HG02642 (cell line): ENCODE results near the gene LTB4R.
"Not testable (repeated sequence)": the region's sequence is repeated elsewhere in the genome, so short reads cannot be mapped to it uniquely, and the experiment has no call there.

Source experiments
- ATAC-seq: cut with Tn5 transposase; IDR thresholded peaks from one replicate; pipeline ENCODE4 v1.9.1; 2021; ENCODE audit warnings: mild to moderate bottlenecking; ENCODE audit not compliant: unreplicated experiment, poor library complexity

The LTB4R gene

GRCh38 chr14:24317141-24317928, 6.0 kb downstream of the LTB4R start:
- no peak for ATAC-seq

- ATAC-seq = no peak
Observed at GRCh38 chr14:24321212-24321975, 10.1 kb downstream of the LTB4R start.

DNA sequence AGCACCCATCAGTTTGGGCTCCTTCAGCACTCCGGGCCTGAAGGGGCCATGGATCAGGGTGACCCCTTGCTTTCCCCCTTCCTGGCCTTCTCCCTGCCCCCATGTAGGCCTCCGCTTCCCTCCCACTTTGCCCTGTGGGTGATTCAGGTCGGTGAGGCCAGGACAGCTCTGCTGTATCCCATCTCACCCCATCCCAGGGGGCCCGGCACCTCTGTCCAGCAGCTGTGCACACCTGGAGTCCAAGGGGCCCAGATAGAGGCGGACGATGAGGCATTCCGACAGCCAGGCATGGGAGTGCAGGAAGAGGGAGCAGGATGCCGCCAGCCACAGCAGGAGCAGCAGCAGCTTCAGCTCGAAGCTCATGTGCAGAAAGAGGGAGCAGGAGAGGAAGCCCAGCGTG, 11.4 kb downstream of the LTB4R start:
- no peak for ATAC-seq

- ATAC-seq = no peak
Observed at GRCh38 chr14:24323341-24323740, 12.0 kb downstream of the LTB4R start.

DNA sequence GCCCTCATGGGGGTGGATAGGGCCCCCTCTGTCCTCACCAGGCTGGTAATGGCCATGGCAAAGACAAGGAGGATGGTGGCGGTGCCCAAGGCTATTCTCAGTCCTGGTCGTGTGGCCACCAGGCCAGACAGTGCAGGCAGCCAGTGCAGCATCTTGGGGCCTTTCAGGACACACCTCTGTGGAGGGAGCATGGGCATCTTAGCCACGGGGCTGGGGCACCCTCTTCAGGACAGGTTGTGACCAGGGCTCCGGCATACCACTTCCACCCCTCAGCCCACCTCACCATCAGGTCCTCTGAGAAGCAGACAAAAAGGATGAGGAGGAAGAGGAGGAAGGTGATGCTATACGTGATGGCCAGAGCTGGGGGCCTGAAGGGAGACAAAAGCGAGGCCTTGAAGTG, 12.7 kb downstream of the LTB4R start:
- no peak for ATAC-seq

DNA sequence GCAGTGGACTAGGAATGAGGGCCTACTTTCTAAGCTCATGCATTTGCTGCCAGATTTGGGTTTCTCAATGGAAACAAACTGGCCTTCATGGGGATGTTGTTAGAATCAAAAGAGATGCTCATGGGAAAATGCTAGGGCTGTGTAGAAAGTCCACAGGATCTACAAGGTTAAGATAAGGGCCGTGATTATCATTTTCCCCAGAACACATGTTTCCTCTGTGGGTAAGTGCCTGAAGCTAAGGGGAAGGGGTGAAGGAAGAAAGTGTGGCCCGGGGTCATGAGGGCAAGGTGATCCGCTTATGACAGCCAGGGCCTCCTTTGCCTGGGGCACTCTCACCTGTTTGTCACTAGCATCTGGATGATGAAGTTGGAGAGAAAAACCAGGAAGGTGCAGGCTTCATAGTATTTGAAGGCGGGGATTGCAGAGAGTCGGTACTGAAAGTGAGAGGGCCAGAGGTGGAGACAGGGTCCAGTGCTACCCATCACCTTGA, 13.8 kb downstream of the LTB4R start:
- ATAC-seq = no peak

DNA sequence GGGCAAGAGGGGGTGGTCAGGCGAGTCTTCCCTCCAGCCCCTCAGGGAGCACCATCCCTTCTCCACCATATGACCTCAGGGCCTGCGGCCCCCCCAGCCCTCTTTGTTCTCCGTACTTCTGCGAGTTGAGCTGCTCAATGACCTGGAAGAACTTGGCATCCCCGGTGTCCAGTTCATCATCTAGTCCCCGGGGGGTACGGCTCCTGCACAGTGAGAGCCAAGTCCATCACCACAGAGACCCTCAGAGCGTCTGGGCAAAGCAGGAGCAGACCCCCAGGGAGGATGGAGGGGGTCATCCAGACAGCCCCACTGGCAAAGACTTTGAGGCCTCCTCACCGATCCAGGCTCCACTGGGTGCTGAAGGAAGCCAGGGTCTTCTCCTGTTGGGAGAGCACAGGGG, 14.7 kb downstream of the LTB4R start:
- no peak for ATAC-seq

- no peak for ATAC-seq
Observed at GRCh38 chr14:24327303-24327702, 16.0 kb downstream of the LTB4R start.

DNA sequence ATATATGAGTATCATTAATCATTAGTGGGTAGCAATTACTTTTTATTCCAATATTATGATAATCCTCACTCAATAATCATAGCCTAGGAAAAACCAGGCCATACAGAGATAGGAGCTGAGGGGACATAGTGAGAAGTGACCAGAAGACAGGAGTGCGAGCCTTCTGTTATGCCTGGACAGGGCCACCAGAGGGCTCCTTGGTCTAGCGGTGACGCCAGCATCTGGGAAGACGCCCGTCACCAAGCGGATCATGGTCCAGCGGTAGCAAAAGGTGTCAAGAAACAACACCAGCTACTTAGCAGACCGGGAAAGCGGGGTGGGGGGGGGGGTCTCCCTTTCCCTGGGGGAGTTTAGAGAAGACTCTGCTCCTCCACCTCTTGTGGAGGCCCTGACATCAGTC, 16.6 kb downstream of the LTB4R start:
- ATAC-seq = not testable (repeated sequence)

- ATAC-seq = no peak
Observed at GRCh38 chr14:24329073-24329663, 17.9 kb downstream of the LTB4R start.

DNA sequence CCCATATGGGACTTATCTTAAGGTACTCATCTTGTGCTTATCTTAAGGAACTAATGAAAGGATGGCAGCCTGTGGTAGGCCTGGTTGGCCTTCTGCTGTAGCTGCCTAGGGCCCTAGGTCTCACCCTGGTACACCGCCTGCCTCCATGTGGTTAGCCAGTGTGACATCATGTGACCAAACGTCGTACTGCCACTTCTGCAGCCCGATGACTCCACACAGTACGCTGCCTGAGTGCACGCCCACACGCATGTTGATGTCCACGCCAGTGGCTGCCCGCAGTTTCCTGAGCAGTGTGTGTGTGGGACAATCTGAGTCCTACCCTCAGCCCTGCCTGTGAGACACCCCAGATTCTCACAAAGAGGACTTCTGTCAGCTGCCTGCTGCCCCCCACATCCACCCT, 18.4 kb downstream of the LTB4R start:
- no peak for ATAC-seq

- no peak for ATAC-seq
Observed at GRCh38 chr14:24330973-24331674, 19.8 kb downstream of the LTB4R start.

DNA sequence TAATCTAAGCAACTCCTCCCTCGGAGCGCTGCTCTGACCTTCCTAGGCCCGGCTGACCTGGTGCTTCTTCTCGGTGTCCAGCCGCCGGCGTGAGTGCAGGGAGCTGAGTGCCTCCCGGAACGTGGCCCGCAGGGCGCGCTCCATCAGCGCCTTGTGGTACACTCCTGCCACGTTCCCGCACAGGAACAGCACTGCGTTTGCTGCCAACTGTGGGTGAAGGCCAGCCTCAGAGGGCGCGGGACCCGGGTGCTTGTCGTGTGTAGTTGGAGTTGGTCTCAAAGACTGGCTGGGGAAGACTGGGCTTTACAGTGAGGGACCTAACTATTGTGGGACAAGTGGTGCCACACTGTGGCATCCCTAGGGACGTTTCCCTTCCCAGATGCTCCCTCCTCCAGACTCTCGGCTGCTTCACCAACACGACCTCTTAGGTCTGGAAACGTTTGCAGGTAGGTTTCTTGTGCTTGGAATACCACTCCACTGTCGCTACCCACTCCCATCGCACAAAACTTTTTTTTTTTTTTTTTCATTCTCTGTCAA, 20.5 kb downstream of the LTB4R start:
- ATAC-seq = no peak

DNA sequence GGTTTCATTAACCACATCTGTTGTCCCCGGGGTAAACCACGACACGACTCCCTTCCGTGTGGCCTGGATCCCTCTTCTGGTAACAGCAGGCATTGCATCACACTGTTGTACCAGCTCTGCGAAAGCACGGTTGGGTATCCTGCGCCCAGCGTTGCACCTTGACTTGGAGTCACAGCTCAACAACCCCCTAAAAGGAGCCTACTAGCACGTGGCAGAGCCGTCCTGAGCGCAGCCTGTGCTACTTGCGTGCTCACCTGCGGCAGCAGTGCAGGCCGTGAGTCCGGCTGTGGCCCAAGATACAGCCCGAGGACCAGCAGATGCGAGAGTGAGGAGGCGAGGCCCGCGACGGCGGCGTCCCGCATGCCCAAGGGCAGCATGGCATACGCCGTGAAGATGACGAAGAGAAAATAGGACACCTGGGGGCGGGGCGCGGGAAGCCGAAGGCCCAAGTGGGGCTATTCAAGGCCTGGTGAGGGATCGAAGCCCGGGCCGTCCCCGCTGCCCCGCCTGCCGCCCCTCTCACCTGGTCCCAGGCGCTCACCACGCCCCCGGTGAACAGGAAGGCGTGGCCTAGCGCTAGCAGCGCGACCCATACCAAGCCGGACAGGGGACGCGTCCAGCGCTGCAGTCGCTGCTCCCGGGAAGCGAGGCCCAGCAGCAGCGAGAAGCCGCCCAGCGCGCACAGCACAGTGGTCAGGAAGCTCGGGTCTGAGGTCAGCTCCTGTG, 21.1 kb downstream of the LTB4R start:
- peak; percentile 85 for ATAC-seq

DNA sequence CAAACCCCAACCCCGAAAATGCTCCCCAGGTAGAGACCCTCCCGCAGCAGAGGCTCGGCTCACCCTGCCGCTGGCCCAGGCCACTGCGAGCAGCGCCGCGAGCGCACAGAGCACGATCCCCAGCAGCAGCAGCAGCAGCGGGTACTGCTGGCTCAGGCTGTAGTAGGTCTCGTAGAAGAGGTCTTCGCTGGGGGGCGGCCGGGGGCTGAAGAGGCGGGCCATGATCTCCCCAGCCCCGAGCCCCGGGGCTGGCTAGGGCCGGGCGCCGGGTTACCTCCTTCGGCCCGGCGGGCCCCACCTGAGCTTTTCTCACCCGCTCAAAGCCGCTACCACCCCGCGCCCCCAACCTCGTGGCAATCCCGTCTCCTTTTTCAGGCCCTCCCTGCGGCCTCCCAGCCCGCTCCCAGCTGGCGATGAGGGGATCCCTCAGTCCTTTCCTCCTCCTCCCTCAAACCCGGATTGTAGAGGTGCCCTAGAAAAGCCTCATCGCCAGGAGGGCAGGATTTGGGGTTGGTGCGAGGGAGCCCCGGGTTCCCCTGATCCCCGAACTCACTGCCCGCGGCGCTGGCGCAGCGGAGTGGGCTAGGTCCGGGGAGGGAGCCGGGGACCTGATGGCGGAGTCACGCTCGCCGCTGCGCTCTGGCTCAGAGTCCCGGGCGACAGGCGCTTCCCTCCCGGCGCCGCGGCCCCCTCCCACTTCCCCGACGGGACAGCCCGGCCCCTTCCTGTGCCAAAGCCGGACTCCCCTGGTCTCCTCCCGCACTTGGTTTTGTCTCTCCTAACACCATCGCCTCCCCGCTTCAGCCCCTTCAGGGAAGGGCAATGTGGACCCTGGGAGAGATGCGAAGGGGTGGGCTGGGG, 23.4 kb downstream of the LTB4R start, which contains the start of gene ADCY4:
Gene ADCY4 (minus strand): TSS at position 641 of the 861 bp plus-strand sequence. CDS start 419 bp downstream, at position 222.
- ATAC-seq = no peak

DNA sequence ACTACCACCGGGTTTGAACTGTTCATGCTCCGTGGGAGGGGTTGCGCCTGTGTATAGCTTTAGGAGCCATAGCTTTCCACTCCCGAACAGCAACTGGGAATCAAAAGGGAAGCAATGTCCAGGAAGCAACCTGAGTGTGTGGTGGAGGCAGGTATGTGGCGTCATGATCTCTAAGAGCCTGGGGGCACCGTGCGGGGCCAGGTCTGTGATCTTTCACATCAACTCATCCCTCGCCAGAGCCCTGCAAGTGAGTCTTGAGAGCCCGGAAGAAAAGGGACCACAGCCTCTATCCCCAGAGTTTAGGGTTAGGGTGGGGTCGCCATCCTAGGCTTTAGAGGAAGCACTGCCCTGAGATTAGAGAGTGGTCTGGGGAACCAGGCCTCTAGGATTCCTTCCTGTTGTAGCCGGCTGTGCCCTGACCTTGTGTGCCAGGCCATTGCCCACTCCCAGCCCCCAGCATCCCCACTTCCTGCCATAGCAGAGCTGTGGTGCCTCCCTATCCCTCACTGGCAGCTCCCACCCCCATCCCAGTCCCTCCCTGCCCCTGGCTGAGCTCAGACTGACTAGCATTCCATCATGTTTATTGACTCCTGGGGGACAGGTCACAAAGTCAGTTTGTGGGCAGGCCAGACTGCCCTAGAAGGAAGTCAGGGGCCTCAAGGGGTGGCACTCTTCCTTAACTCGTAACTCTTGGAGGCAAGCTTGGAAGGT, 24.3 kb downstream of the LTB4R start:
- no peak for ATAC-seq

DNA sequence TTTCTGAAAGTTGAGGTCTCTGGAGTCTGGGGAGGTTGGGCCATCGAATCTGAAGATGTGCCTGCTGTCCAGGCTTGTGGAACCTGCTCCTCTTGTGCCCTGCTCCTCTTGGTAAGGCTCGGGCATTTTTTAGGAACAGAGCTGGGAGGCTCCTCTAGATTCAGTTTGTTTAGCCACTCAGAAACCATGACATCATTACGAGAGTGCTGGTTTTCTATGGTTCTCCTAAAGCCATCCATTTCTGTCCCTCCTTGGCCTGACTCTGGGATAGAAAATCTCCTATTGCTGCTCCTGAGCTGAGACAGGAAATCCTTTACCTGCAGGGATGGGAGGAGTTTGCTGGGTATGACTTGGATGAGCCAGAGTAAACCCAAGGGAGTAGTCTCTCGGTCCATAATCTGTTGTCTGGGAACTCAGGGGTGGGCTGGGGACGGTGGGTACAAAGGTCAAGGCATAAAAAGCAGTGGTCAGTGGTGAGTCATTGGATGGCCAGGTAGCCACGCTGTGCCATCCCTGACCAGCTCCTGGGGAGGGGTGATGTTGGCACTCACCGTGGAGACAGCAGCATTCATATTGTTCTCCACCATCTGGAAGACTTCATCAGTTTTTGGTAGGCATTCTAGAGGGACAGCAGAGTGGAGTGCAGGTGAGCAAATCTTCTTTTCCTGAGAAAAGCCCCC, 26.0 kb downstream of the LTB4R start:
- ATAC-seq = no peak

- ATAC-seq = no peak
Observed at GRCh38 chr14:24337824-24338175, 26.5 kb downstream of the LTB4R start.
